Measurements from ENCODE around the gene CEP85.

- TF ChIP-seq POLR2AphosphoS5 (IDR thresholded peaks at IDR 0.05; ENCODE audit: low read depth, low read length) (no peak), TAF1 (IDR thresholded peaks at IDR 0.05; ENCODE audit: borderline replicate concordance, low read depth, low read length) (no peak), POLR2A (IDR thresholded peaks at IDR 0.05; ENCODE audit: low read depth, low read length) (no peak)
These were observed 48.0 kb downstream of the CEP85 start for GRCh38 chr1:26281971-26282370.

All from GM12892 (cell line).